SU-DHL-6 (cell line): ENCODE data around the gene CYP4F3.

Experiments used
- H2AFZ ChIP-seq: fragments of 200-600 bp; sonication (generic); 2 replicates; pipeline ENCODE4 v1.6.1; 2014; ENCODE audit warnings: low read depth, mild to moderate bottlenecking, moderate library complexity, mixed read lengths, antibody characterized with exemption, low read length; ENCODE audit not compliant: severe bottlenecking
- H3F3A ChIP-seq: fragments of 200-600 bp; shearing (Covaris generic); 2 replicates; pipeline ENCODE4 v1.6.0; 2016; ENCODE audit warnings: antibody characterized with exemption, mild to moderate bottlenecking; ENCODE audit not compliant: insufficient read depth
- H3K27ac ChIP-seq: fragments of 200-600 bp; sonication (generic); 2 replicates; pipeline ENCODE4 v1.5.1; 2016; ENCODE audit warnings: low read depth, mild to moderate bottlenecking, low read length, moderate library complexity, mixed read lengths
- H3K27me3 ChIP-seq: fragments of 200-600 bp; sonication (generic), shearing (Covaris generic); 2 replicates; pipeline ENCODE4 v1.6.0; 2014; ENCODE audit warnings: mild to moderate bottlenecking, low read length
- H3K36me3 ChIP-seq: fragments of 200-600 bp; sonication (generic); 2 replicates; pipeline ENCODE4 v1.6.1; 2014; ENCODE audit warnings: mild to moderate bottlenecking, low read length, mixed read lengths
- H3K4me2 ChIP-seq: fragments of 300-600, 200-600 bp; shearing (Covaris generic), sonication (generic); 2 replicates; pipeline ENCODE4 v1.6.0; 2014; ENCODE audit warnings: low read length, low read depth, mild to moderate bottlenecking; ENCODE audit not compliant: poor library complexity, severe bottlenecking
- H3K4me3 ChIP-seq: fragments of 200-600 bp; sonication (generic); 2 replicates; pipeline ENCODE4 v1.5.1; 2014; ENCODE audit warnings: antibody characterized with exemption, low read length, mild to moderate bottlenecking, mixed read lengths; ENCODE audit not compliant: insufficient read depth, poor library complexity, severe bottlenecking
- H3K79me2 ChIP-seq: fragments of 200-600 bp; sonication (generic); 2 replicates; pipeline ENCODE4 v1.6.1; 2014; ENCODE audit warnings: mild to moderate bottlenecking, low read length, moderate library complexity; ENCODE audit not compliant: insufficient read depth
- H3K9ac ChIP-seq: fragments of 200-600 bp; sonication (generic); 2 replicates; pipeline ENCODE4 v1.7.0; 2014; ENCODE audit warnings: mild to moderate bottlenecking, low read length
- H3K9me2 ChIP-seq: fragments of 200-600 bp; sonication (generic); replicated peaks from 2 replicates; pipeline ENCODE4 v1.6.1; 2014; ENCODE audit warnings: low read length; ENCODE audit not compliant: insufficient read depth
- H3K9me3 ChIP-seq: fragments of 200-600 bp; sonication (generic); 2 replicates; pipeline ENCODE4 v1.6.1; 2014; ENCODE audit warnings: low read length, mixed read lengths; ENCODE audit not compliant: insufficient read depth
- H4K20me1 ChIP-seq: fragments of 200-600 bp; sonication (generic); 2 replicates; pipeline ENCODE4 v1.6.1; 2014; ENCODE audit warnings: low read depth, mild to moderate bottlenecking, antibody characterized with exemption, low read length, moderate library complexity, mixed read lengths
- EZH2phosphoT487 ChIP-seq: fragments of 200-600 bp; sonication (generic), shearing (Covaris generic); conservative IDR thresholded peaks from 2 replicates; pipeline ENCODE4 v1.6.1; 2018; ENCODE audit warnings: mild to moderate bottlenecking, antibody characterized with exemption, low read length, moderate library complexity, mixed read lengths
- TF ChIP-seq, protein P1 (sequence below): fragments of 200-600 bp; sonication (generic); IDR thresholded peaks from one replicate; pipeline ENCODE4 v1.5.1; 2017; ENCODE audit warnings: antibody characterized with exemption, mild to moderate bottlenecking, low read length, moderate library complexity; ENCODE audit not compliant: insufficient read depth, poor library complexity, severe bottlenecking

CYP4F3 gene

DNA sequence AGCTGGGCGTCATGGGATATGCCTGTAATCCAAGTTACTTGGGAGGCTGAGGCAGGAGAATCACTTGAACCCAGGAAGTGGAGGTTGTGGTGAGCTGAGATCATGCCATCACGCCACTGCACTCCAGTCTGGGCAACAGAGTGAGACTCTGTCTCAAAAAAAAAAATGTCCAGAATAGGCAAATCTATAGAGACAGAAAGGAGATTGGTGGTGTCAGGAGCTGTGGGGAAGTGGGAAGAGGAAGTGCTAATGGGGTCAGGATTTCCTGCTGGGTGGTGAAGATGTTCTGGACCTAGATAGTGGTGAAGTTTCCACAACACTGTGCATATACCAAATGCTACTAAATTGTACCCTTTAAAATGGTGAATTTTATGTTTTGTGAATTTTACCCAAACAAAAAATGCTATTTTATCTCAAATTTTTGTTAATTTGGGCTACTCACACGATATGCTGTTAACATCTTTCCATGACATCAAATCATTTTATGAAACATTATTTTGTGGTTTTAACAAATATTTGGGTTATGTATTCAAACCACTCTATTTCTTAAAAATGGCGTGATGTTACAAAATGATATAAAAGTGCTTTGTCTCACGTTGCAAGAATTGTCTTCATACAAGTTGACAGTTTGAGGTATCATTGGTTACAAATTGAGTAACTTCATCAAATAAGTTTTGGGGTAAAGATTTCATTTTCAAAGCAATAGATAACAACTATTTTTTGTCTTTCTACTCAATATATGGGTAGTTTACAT, 7.4 kb upstream of the CYP4F3 start:
- no peak overlapping the region for H3K4me2 ChIP-seq
- H3K27ac ChIP-seq, result no peak overlapping the region
- H3K9me3 ChIP-seq, result no peaks in the 10 kb centered on the region
- no peak overlapping the region for H3K4me3 ChIP-seq
- no peaks in the 10 kb centered on the region for H3F3A ChIP-seq
- H3K36me3 ChIP-seq, result no peaks in the 10 kb centered on the region
- H4K20me1 ChIP-seq, result no peaks in the 10 kb centered on the region
- no peaks in the 10 kb centered on the region for H3K79me2 ChIP-seq
- TF ChIP-seq, protein P1, sequence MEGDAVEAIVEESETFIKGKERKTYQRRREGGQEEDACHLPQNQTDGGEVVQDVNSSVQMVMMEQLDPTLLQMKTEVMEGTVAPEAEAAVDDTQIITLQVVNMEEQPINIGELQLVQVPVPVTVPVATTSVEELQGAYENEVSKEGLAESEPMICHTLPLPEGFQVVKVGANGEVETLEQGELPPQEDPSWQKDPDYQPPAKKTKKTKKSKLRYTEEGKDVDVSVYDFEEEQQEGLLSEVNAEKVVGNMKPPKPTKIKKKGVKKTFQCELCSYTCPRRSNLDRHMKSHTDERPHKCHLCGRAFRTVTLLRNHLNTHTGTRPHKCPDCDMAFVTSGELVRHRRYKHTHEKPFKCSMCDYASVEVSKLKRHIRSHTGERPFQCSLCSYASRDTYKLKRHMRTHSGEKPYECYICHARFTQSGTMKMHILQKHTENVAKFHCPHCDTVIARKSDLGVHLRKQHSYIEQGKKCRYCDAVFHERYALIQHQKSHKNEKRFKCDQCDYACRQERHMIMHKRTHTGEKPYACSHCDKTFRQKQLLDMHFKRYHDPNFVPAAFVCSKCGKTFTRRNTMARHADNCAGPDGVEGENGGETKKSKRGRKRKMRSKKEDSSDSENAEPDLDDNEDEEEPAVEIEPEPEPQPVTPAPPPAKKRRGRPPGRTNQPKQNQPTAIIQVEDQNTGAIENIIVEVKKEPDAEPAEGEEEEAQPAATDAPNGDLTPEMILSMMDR, result no peak
- no peak for TF ChIP-seq EZH2phosphoT487
- H3K9ac ChIP-seq, result no peak overlapping the region
- H3K27me3 ChIP-seq, result no peaks in the 10 kb centered on the region
- H3K9me2 ChIP-seq, result no peaks in the 10 kb centered on the region
- no peak overlapping the region for H2AFZ ChIP-seq

DNA sequence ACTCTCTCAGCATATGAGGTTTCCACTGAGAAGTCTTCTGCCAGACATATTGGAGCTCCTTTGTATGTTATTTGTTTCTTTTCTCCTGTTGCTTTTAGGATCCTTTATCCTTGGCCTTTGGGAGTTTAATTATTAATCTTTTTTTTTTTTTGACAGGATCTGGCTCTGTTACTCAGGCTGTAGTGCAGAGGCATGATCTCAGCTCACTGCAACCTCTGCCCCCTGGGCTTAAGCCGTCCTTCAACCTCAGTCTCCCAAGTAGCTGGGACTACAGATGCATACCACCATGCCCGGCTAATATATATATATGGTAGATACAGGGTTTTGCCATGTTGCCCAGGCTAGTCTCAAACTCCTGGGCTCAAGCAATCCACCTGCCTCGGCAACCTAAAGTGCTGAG, 6.6 kb upstream of the CYP4F3 start:
- H3K9ac ChIP-seq, result no peak overlapping the region
- no peaks in the 10 kb centered on the region for H3K27me3 ChIP-seq
- TF ChIP-seq, protein P1, result no peak
- no peak for TF ChIP-seq EZH2phosphoT487
- H3K27ac ChIP-seq, result no peak overlapping the region
- no peaks in the 10 kb centered on the region for H3K36me3 ChIP-seq
- no peaks in the 10 kb centered on the region for H4K20me1 ChIP-seq
- no peak overlapping the region for H3K4me3 ChIP-seq
- no peak overlapping the region for H3K4me2 ChIP-seq
- no peak overlapping the region for H2AFZ ChIP-seq
- H3K79me2 ChIP-seq, result no peaks in the 10 kb centered on the region
- H3K9me3 ChIP-seq, result no peaks in the 10 kb centered on the region
- H3K9me2 ChIP-seq, result no peaks in the 10 kb centered on the region
- no peaks in the 10 kb centered on the region for H3F3A ChIP-seq

DNA sequence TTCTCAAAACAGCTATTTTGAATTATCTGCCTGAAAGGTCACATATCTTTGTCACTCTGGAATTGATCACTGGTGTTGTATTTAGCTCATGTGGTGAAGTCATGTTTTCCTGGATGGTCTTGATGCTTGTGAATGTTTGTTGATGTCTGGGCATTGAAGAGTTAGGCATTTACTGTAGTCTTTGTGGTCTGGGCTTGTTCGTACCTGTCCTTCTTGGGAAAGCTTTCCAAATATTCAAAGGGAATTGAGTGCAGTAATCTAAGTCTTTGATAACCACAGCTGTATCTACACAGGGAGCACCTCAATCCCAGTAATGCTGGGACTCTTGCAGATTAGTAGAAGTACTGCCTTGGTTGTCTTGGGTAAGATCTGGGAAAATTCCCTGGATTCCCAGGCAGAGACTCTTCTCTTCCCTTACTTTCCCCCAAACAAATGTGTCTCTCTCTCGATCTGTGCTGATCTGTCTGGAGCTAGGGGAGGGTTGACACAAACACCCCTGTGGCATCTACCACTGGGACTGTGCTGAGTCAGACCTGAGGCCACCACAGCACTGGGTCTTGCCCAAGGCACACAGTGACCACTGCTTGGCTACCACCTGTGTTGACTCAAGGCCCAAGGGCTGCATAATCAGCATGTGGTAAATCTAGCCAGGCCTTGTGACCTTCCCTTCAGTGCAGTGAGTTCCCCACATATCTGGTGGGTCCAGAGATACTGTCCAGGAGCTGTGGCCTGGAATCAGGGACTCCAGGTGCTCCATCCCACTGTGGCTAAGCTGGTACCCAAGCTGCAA, 5.5 kb upstream of the CYP4F3 start:
- no peaks in the 10 kb centered on the region for H3K27me3 ChIP-seq
- H3K4me3 ChIP-seq, result no peak overlapping the region
- no peaks in the 10 kb centered on the region for H3K9me3 ChIP-seq
- no peaks in the 10 kb centered on the region for H3F3A ChIP-seq
- no peak overlapping the region for H3K4me2 ChIP-seq
- no peak overlapping the region for H3K27ac ChIP-seq
- H2AFZ ChIP-seq, result no peak overlapping the region
- no peaks in the 10 kb centered on the region for H4K20me1 ChIP-seq
- no peak overlapping the region for H3K9ac ChIP-seq
- TF ChIP-seq, protein P1, result no peak
- TF ChIP-seq EZH2phosphoT487, result no peak
- no peaks in the 10 kb centered on the region for H3K79me2 ChIP-seq
- no peaks in the 10 kb centered on the region for H3K36me3 ChIP-seq
- H3K9me2 ChIP-seq, result no peaks in the 10 kb centered on the region
